ENCODE measurements around the gene SMO.
"Not testable (repeated sequence)": the region's sequence is repeated elsewhere in the genome, so short reads cannot be mapped to it uniquely, and the experiment has no call there.

SMO gene

DNA sequence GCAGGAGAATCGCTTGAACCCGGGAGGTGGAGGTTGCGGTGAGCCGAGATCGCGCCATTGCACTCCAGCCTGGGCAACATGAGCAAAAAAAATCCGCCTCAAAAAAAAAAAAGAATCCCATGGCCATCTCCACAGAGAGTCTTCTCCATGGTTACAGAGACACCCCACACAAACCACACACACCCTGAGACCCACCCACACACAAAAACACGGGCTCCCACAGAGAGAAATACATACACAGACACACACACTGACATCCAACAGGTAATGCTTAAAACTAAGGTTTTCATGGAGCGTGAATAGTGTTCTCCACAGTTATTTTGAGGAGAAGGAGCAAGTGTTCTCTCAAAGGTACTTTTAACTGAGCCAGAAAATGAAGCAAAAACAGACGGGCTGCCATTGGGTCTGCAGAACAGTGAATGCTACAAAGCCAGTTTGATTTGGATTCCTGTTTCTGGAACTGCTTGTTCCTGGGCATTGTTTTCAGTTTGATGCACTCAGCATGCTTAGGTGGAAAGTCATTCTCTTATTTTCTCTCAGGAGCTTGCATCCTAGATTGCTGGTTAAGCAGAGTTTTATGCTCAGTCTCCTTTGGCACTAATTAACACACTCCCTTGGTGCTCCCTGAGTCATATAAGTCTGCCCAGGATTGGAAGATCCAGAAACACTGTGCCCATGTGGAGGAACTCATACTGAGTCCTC, 51.8 kb downstream of the SMO start:
- DNase-seq (ENCODE audit: low spot score) = no peak

GRCh38 chr7:129244220-129244619, 55.8 kb downstream of the SMO start:
- no peak for DNase-seq (ENCODE audit: low spot score)

- DNase-seq (ENCODE audit: low spot score) = no peak
Measured at GRCh38 chr7:129245533-129245932, 57.1 kb downstream of the SMO start.

- DNase-seq (ENCODE audit: low spot score) = no peak
Measured at GRCh38 chr7:129247087-129247486, 58.7 kb downstream of the SMO start.

GRCh38 chr7:129252128-129252527, 63.7 kb downstream of the SMO start:
- DNase-seq (ENCODE audit: low spot score) = no peak

GRCh38 chr7:129252603-129253002, 64.2 kb downstream of the SMO start:
- DNase-seq (ENCODE audit: low spot score) = not testable (repeated sequence)

DNA sequence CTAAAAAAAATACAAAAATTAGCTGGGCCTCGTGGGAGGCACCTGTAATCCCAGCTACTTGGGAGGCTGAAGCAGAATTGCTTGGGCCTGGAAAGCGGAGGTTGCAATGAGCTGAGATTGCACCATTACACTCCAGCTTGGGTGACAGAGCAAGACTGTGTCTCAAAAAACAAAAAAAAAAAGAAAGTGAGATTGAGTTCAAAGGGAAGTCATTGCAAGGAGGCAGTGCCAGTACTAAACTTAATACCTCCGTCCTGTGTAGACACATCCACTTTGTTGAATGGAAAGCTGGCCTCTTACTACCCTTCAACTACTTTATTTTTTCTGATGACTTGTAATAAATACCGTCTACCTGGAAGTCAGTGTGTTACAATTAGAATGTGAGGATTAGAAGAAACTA, 67.4 kb downstream of the SMO start:
- no peak for DNase-seq (ENCODE audit: low spot score)

DNA sequence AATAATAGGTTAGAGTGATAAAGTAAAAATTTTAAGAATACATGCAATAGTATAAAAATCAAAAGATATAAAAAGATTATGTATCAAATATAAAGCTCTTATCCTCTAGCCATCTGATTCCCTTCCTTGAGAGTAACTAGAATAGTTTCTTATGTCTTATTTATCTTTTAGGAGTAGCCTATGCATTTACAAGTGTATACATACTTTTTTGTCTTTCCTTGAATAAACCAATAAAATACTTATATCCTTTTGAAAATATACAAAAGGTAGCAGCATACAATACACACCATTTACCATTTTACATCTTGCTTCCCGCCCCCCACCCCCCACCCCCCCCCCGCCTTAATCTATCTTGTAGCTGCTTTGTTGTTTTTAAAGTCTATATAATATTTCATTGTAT, 67.8 kb downstream of the SMO start:
- no peak for DNase-seq (ENCODE audit: low spot score)

- no peak for DNase-seq (ENCODE audit: low spot score)
Measured at GRCh38 chr7:129257168-129257567, 68.7 kb downstream of the SMO start.

DNA sequence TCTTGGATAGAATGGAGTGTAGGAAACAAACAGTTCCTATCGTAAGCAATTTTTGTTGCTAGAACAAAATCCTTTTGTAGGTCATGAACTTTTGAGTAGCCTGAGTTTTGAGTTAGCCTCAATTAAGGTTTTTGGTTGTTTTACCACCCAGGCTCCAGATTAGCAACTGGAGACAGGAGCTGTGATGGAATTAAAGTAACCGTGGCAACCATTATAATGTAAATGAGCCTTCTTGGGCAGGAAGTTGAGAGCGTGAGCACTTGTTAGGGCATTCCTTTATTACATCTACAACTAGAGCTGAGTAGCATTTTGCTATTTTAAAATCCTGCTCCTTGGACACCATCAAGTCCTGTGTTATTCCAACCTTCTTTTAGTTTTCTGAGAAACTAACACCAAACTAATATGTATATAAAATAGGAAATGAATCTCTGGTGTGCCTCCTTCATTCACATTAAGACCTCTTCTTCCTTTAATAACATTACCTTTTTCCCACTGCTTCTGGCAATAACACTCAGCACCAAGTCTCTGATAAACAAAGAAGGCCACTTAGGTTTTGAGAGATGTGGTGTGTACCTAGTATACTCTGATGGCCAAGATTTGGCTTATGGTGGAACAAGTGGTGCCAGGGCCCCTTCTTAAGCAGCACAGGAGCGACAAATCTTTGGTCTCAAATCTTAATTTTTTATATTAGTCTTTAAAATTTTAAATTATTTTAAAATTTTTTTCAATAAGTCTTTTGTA, 70.4 kb downstream of the SMO start:
- no peak for DNase-seq (ENCODE audit: low spot score)

GRCh38 chr7:129262324-129262723, 73.9 kb downstream of the SMO start:
- DNase-seq (ENCODE audit: low spot score) = no peak

Data from CD4-positive, alpha-beta T cell treated with Interleukin-2 at 100 ng/mL for 4 hours (primary cell).